ENCODE measurements around the gene SNX11. TPM values are rescaled to one million over a fixed set of nuclear protein-coding genes. Genes with fewer than 3 reads are reported as not detected.
A peak's percentile ranks its signal among the peaks of the same experiment; 100 is the strongest.

The SNX11 gene
- total and polyA plus RNA-seq, 9 of the 15 experiments (the other 6 are each of a cell fraction or from before 2014, with no cell fraction given): 12.4 to 24.0 (median 16.8) TPM

GRCh38 chr17:48148854-48149786 is 41.6 kb downstream of the SNX11 start (continued):
- TF ChIP-seq ZNF79 (CRISPR knock-in tag; IDR thresholded peaks at IDR 0.05; ENCODE audit: low read depth) (no peak), MECOM (CRISPR knock-in tag; IDR thresholded peaks at IDR 0.05) (no peak), CCAR2 (IDR thresholded peaks at IDR 0.05; ENCODE audit: low read depth, low read length) (no peak), ZNF217 (CRISPR knock-in tag; IDR thresholded peaks at IDR 0.05) (no peak), SMARCA5 (IDR thresholded peaks at IDR 0.05) (no peak), CXXC5 (CRISPR knock-in tag; IDR thresholded peaks at IDR 0.05) (peak; percentile 65), PHB2 (IDR thresholded peaks at IDR 0.05; ENCODE audit: low read depth) (no peak), NFIX (CRISPR knock-in tag; IDR thresholded peaks at IDR 0.05; ENCODE audit: low read depth) (no peak), ATF3 (IDR thresholded peaks at IDR 0.05) (peak; percentile 95), ATF3 (CRISPR knock-in tag; conservative IDR thresholded peaks at IDR 0.05) (peak; percentile 38; the same call in 1 of the 2 replicates), STAT5A (IDR thresholded peaks at IDR 0.05; ENCODE audit: borderline replicate concordance, low read length) (no peak), ZSCAN29 (IDR thresholded peaks at IDR 0.05) (no peak), ZBTB26 (CRISPR knock-in tag; IDR thresholded peaks at IDR 0.05) (no peak), FOXM1 (IDR thresholded peaks at IDR 0.05; ENCODE audit: low read depth) (no peak), FOXM1 (CRISPR knock-in tag; IDR thresholded peaks at IDR 0.05; ENCODE audit: low read depth) (no peak), CBX2 (IDR thresholded peaks at IDR 0.05; ENCODE audit: insufficient read depth, low read length, poor library complexity, severe bottlenecking) (no peak), SNIP1 (IDR thresholded peaks at IDR 0.05; ENCODE audit: low read depth) (no peak), MXD1 (CRISPR knock-in tag; IDR thresholded peaks at IDR 0.05; ENCODE audit: borderline replicate concordance, poor library complexity, severe bottlenecking) (no peak), ZNF175 (CRISPR knock-in tag; IDR thresholded peaks at IDR 0.05; ENCODE audit: low read depth) (no peak; the same call in 1 of the 2 replicates), UBTF (IDR thresholded peaks at IDR 0.05; ENCODE audit: borderline replicate concordance in 1 of 2, low read depth in 2 of 2, low read length in 2 of 2) (no peak), GABPB2 (CRISPR knock-in tag; conservative IDR thresholded peaks at IDR 0.05) (no peak), SUPT5H (IDR thresholded peaks at IDR 0.05) (no peak), DACH1 (IDR thresholded peaks at IDR 0.05; ENCODE audit: partially characterized antibody) (no peak), PHTF2 (CRISPR knock-in tag; IDR thresholded peaks at IDR 0.05) (no peak), EGR1 (conservative IDR thresholded peaks at IDR 0.05) (no peak), KLF1 (tag; IDR thresholded peaks at IDR 0.05) (no peak)

Data from K562 (cell line).